K562 (cell line): ENCODE measurements around the gene CCDC152. TPM values are rescaled to one million over a fixed set of nuclear protein-coding genes. Genes with fewer than 3 reads are reported as not detected.

Source experiments
- PHF20 ChIP-seq: fragments of 450-650 bp; IDR thresholded peaks from 2 replicates; pipeline ENCODE4 v1.6.1; 2018; ENCODE audit not compliant: partially characterized antibody
- ZEB2 ChIP-seq: fragments of 450-650 bp; IDR thresholded peaks from 2 replicates; pipeline ENCODE4 v1.6.1; 2016
- polyA plus RNA-seq, 8 experiments: library from polyadenylated mRNA; depleted of rRNA in 4 of 8; stranded (reverse) in 5 of 8; unstranded in 3 of 8; fragments of >200 nt; fragmentation: Nextera tagmentation in 2 of 8; fragmentation: Illumina TruSeq in 1 of 8; extraction: Ambion mirVana in 2 of 8; extraction: Trizol in 1 of 8; gene quantifications; 2 replicates each; pipeline versions ENCODE4 v1.2.1 to v1.2.3, GENCODE V29; 2011 to 2014; ENCODE audit warnings: inconsistent platforms in 1 of 8, missing spikeins in 1 of 8
- total RNA-seq, 7 experiments: library from RNA; depleted of rRNA in 6 of 7; stranded (reverse); fragments of >200 nt in 6 of 7; fragmentation: Illumina TruSeq in 2 of 7; extraction: Trizol in 2 of 7; gene quantifications; 2 replicates each; pipeline versions ENCODE4 v1.2.1 to v1.2.3, GENCODE V29; 2011 to 2021; ENCODE audit warnings: low replicate concordance in 1 of 7
- TF ChIP-seq, protein P1 (sequence below), 2 experiments: IDR thresholded peaks in 1 of 2; conservative IDR thresholded peaks in 1 of 2; 2 replicates each; pipeline ENCODE4 v1.6.1; 2016; ENCODE audit warnings: low read depth in 2 of 2, mild to moderate bottlenecking in 1 of 2, missing compliant biosample characterization in 1 of 2, missing genetic modification characterization in 1 of 2, moderate library complexity in 1 of 2
- TF ChIP-seq, protein P2 (sequence below): IDR thresholded peaks from 2 replicates; pipeline ENCODE4 v1.6.1; 2011; ENCODE audit warnings: borderline replicate concordance, low read depth, mild to moderate bottlenecking, moderate library complexity, low read length; ENCODE audit not compliant: insufficient read depth, poor library complexity, severe bottlenecking

The CCDC152 gene
- total and polyA plus RNA-seq, 9 of the 15 experiments (the other 6 are each of a cell fraction or from before 2014, with no cell fraction given): 2.5 to 11.6 (median 5.1) TPM

DNA sequence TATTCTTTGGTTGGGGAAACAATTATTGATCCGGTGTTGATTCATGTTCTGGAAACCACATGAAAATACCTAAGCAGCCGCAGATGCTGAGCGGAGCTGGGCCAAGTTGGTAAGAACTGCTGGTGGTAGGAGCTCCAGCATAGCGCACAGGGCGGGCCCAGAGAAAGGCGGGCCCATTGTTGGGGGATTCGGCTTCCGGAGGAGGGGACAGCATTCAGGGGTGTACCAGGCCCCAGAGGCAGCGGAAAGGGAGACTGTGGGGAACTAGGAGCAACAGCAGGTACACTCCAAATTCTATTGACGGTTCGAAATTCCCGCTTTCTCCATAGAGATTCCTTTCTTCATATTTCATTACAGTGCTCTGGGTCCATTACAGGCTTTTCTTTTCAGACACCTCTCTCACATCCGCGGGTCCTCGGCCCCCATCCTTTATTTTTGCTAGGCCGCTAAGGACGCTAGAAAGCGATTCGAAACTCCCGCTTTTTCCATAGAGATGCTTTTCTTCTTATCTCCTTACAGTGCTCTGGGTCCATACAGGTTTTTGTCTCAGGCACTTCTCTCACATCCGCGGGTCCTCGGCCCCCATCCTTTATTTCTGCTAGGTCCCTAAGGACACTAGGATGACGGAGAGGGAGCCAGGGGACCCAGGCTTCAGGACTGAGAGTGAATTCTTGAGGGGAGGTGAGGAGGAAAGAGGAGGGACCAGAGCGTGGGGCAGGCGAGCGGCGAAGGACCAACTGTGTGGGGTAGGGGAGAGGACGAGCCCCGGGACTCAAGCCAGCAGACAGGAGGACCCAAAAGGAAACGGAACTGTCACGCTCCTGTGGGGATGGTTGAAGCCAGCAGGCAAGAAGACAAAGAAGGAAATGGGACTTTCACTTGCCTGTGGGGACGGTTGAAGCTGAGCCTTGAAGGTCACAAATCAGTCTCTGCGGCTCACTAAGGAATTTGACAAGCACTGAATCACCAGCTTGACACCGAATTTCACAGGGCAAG lies at the start of gene CCDC152 (continued):
- TF ChIP-seq, protein P1, sequence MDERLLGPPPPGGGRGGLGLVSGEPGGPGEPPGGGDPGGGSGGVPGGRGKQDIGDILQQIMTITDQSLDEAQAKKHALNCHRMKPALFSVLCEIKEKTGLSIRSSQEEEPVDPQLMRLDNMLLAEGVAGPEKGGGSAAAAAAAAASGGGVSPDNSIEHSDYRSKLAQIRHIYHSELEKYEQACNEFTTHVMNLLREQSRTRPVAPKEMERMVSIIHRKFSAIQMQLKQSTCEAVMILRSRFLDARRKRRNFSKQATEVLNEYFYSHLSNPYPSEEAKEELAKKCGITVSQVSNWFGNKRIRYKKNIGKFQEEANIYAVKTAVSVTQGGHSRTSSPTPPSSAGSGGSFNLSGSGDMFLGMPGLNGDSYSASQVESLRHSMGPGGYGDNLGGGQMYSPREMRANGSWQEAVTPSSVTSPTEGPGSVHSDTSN (CRISPR knock-in tag; IDR thresholded peaks at IDR 0.05; ENCODE audit: low read depth): no peak
- TF ChIP-seq, protein P1 (tag; conservative IDR thresholded peaks at IDR 0.05; ENCODE audit: low read depth): 0 out of 2 replicates have a peak, but pooled peaks have one; percentile 23
- peak; percentile 76 for TF ChIP-seq PHF20
- TF ChIP-seq, protein P2, sequence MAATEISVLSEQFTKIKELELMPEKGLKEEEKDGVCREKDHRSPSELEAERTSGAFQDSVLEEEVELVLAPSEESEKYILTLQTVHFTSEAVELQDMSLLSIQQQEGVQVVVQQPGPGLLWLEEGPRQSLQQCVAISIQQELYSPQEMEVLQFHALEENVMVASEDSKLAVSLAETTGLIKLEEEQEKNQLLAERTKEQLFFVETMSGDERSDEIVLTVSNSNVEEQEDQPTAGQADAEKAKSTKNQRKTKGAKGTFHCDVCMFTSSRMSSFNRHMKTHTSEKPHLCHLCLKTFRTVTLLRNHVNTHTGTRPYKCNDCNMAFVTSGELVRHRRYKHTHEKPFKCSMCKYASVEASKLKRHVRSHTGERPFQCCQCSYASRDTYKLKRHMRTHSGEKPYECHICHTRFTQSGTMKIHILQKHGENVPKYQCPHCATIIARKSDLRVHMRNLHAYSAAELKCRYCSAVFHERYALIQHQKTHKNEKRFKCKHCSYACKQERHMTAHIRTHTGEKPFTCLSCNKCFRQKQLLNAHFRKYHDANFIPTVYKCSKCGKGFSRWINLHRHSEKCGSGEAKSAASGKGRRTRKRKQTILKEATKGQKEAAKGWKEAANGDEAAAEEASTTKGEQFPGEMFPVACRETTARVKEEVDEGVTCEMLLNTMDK: no peak
- 0 out of 2 replicates have a peak, but pooled peaks have one; percentile 33 for TF ChIP-seq ZEB2
